HG03378 (cell line): ENCODE results near the gene KIAA1671.
"Not testable (repeated sequence)": the region's sequence is repeated elsewhere in the genome, so short reads cannot be mapped to it uniquely, and the experiment has no call there.

Experiments used
- ATAC-seq: cut with Tn5 transposase; IDR thresholded peaks from one replicate; pipeline ENCODE4 v1.9.1; 2021; ENCODE audit warnings: mild to moderate bottlenecking, moderate library complexity; ENCODE audit not compliant: unreplicated experiment

Gene KIAA1671

DNA sequence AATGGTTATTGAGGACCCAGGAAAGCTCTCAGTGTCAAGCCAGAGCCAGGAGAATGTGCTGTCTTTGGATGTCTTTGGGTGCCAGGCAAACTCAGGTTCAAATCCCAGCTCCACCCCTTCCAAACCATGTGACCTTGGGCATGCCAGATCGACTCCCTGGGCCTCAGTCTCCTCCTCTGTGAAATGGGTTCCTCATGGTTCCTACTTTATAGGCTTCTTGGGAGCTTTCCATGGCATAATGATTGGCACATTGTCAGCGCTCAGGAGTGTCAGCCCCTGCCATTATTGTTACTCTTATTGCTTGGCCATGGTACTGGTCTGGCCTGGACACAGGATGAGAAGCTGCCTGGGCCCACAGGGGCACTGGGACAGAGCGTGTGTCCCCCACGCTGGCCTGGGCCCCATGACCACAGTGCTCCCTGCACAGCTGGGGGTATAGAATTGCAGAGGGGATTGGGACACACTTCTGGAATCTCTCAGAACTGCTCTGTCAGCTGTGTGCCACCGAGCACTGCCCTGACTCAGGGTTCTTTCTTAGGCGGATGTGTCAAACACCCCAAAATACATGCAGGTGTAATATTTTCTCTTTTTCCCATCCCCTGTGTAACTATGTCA, 209.5 kb downstream of the KIAA1671 start:
- ATAC-seq: no peak

- ATAC-seq: no peak
Measured at GRCh38 chr22:25162561-25162960, 210.0 kb downstream of the KIAA1671 start.

- no peak for ATAC-seq
Measured at GRCh38 chr22:25165785-25166184, 213.3 kb downstream of the KIAA1671 start.

DNA sequence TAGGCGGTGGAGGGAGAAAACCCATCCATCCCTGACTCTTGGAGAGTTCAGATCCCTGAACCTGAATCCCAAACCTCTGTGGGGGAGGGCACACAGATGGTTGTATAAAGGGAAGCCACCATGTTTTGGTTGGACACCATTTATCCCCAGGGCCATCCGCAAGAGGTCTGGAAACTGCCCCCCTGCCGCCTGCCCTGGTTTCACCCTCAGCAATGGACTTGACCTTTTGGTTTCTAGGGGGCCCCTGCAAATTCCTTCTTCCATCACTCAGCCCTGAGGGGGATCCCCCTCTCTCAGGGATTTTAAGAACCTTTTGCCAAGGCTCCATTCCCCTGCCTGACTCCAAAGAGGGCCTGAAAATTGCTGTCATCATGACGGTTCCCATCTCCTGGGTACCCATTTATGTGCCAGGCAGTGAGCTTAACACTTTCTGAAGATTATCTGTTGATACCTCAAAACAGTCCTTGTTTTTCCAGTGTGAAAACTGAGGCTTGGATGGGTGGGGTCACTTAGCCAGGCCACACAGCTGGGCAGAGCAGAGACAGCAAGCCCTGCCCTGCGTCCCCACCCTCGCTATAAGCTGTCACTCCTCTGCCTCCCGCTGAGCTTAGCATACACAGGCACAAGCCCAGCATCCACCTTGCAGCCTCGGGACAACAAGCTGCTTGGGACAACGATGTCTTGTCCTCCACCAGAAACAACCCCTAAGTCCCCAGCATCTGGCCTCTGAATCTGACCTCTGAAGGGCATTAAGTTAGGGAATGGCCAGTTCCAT, 213.9 kb downstream of the KIAA1671 start:
- no peak for ATAC-seq

GRCh38 chr22:25167082-25167481, 214.6 kb downstream of the KIAA1671 start:
- no peak for ATAC-seq

DNA sequence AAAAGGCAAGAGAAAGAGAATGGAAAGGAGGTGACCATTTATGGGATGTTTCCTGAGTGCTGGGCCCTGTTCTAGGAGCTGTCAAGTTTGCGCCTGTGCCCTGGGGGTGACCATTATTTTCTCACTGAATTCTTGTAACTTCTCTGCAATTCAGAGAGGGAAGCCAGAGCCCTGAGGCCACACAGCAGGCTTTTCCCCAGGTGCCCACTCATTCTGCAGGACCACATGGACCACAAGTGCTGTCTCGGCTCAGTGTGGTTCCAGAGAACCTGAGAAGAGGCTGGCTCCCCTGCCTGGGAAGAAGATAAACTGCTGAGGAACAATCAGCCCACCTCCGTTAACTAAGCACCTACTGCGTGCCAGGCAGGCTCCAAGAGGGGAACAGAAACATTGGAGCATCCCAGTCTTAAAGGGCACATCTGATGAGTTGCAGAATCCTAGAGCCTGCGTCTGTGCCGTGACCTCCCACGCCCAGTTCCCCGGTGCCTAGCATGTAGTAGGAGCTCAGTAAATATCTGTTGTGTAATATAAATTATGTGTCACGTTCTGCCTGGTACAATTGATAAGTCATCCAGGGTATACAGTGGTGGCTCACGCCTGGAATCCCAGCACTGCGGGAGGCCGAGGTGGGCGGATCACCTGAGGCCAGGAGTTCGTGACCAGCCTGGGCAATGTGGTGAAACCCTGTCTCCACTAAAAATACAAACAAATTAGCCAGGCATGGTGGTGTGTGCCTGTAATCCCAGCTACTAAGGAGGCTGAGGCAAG, 215.5 kb downstream of the KIAA1671 start:
- ATAC-seq: no peak

GRCh38 chr22:25169278-25170031, 216.9 kb downstream of the KIAA1671 start:
- ATAC-seq: no peak

GRCh38 chr22:25170426-25170980, 218.0 kb downstream of the KIAA1671 start:
- no peak for ATAC-seq

- ATAC-seq: no peak
Measured at GRCh38 chr22:25172153-25172552, 219.6 kb downstream of the KIAA1671 start.

DNA sequence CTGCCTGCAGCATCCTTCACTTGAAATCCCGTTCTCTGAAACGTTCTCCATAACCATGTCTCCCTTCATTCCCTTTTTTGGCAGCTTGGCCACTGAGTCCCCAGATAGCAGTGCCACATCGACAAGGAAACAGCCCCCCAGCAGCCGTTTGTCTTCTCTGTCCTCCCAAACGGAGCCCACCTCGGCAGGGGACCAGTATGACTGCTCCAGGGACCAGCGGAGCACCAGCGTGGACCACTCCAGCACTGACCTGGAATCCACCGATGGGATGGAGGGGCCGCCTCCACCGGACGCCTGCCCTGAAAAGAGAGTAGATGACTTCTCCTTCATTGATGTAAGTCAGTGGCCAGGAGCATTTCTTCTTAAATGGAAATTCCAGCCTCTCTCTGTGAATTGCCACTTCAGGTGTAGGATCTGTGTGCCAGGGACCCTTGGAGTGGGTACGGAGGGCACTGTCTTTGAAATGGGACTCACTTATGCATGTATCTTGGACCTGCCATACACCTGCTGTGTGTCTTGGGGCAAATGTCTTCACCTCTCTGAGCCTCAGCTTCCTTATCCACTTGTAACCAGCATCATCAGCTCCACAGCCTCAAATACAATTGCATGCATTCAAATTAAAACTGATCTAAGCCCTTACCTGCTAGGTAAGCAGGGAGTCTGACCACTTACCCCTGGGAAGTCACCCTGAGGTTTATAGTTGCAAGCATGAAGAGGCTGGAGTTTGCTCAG, 221.8 kb downstream of the KIAA1671 start:
- ATAC-seq: no peak

- no peak for ATAC-seq
Measured at GRCh38 chr22:25174888-25175411, 222.4 kb downstream of the KIAA1671 start.

DNA sequence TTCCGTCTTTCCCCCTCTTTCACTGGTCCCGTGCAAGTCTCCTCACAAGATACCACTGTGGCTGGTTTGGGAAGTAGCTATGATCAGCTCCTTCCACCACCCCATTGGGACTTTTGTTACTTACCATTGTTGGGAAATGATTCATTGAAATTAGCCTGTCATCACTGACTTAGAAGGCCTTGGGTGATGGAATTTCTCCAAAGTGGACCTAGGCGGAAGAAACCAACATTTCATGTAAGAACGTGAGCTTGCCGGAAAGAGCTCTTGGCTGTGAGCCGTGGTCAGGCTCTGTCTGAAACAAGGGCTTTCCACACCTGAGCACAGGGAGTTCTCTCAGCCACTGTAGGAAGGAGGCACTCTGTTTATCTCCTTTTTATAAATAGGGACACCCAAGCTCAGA, 223.7 kb downstream of the KIAA1671 start:
- ATAC-seq: no peak

GRCh38 chr22:25176799-25177198, 224.3 kb downstream of the KIAA1671 start:
- no peak for ATAC-seq

DNA sequence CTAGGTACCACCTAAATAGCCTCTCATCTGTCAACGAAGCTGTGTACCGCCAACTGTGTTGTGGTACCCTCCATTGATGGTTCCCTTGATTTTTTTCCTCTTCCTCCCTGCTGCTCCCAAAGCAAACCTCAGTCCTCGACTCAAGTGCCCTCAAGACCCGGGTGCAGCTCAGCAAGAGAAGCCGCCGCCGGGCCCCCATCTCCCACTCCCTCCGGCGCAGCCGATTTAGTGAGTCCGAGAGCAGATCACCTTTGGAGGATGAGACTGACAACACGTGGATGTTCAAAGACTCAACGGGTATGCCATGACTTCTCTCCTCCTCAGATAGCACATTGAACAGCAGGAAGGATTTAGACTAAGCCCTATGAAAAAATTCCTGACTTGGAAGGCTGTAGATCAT, 224.7 kb downstream of the KIAA1671 start:
- no peak for ATAC-seq

DNA sequence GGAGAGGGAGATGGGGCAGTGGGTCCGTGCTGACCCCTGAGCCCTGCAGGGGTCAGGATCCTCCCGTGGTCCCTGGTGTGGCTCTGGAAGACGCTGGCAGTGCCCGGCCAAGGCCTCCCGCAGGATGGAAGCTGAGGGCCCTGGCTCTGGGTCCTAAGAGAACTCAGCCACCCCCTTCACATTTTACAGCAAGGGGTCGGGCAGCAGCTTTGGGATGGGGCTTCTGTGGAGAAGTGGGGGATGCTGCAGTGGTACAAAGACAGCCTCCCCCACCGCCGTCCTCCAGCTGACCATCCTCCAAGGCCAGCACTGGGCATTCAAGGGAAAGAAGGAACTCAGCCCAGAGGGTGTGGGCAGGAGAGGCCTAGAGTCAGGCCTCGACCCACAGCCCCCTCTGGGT, 225.4 kb downstream of the KIAA1671 start:
- no peak for ATAC-seq

GRCh38 chr22:25178348-25178747, 225.8 kb downstream of the KIAA1671 start:
- ATAC-seq: not testable (repeated sequence)

DNA sequence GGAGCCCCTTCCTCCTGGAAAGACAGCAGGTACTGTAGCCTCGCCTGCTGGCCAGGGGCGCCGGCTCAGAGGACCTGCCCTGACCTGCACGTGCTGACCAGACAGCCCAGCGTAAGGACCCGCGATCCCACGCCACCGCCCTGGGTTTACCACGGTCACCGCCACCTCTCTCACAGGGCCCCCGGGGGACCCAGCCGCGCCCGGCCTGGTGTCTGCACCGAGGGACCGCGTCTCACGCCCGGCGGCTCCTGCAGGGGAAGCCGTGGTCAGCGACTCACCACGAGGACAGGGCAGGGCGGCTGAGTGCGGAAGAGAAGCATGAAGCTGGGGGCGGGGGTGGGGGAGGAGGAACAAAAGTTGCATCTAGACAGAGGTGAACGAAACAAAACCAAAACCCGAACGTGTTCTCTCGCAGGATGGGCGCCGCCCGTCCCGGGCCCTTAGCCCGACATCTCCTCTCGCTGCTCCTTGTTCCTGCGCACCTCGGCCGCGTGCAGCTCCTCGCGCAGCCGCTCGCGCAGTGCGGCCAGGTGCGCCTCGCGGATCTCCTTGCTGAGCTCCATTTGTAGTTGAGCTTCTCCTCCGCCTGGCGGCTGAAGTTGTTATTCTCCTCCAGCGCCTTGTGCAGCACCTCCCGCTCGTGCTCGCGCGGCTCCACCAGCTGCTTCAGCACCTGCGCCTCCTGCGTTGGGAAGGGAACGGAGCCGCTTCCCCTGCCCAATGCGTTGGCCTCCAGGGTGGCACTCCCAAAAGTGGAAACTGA, 226.5 kb downstream of the KIAA1671 start:
- ATAC-seq: not testable (repeated sequence)

GRCh38 chr22:25182131-25183110, 229.9 kb downstream of the KIAA1671 start:
- ATAC-seq: no peak
